ENCODE data around the gene CDK2AP2. TPM values are rescaled to one million over a fixed set of nuclear protein-coding genes. Genes with fewer than 3 reads are reported as not detected.

CDK2AP2 gene
- total and polyA plus RNA-seq, 2 of the 8 experiments (the other 6 are each of a cell fraction or from before 2014, with no cell fraction given): 49.6 to 65.1 TPM

- H3K9me3 ChIP-seq (ENCODE audit: insufficient read depth in 2 of 2, low read depth in 1 of 2, low read length in 1 of 2): no peaks in the 10 kb centered on the region
- DNase-seq (ENCODE audit: low read depth in 1 of 2, low spot score in 2 of 2): no peak
Observed at GRCh38 chr11:67470337-67471002, 37.5 kb downstream of the CDK2AP2 start.

More at GRCh38 chr11:67470337-67471002, 37.5 kb downstream of the CDK2AP2 start:
- Histone ChIP-seq H4K8ac (ENCODE audit: extremely low read depth, insufficient read depth, low read length) (no peak overlapping the region), H2AFZ (ENCODE audit: low read length) (no peak overlapping the region), H3K23ac (ENCODE audit: insufficient read length) (no peak overlapping the region), H3K4ac (replicated peaks; ENCODE audit: insufficient read length, low read depth, low read length) (no peak overlapping the region), H3K56ac (replicated peaks; ENCODE audit: insufficient read length, low read depth, low read length) (no peak overlapping the region), H3K4me2 (ENCODE audit: insufficient read depth in 1 of 2, low read depth in 2 of 2, low read length in 2 of 2) (no peak overlapping the region), H2BK20ac (ENCODE audit: low read length) (no peak overlapping the region), H3K23me2 (ENCODE audit: low read depth, low read length) (no peaks in the 10 kb centered on the region; the same call in 1 of the 2 replicates), H3K18ac (ENCODE audit: extremely low read depth, low read length) (no peak overlapping the region), H4K5ac (ENCODE audit: insufficient read length, low read depth, low read length) (no peak overlapping the region), H3K79me2 (ENCODE audit: control insufficient read depth in 1 of 2, insufficient read depth in 2 of 2, low read length in 2 of 2) (no peaks in the 10 kb centered on the region), H3K9ac (replicated peaks in 1 of 4; ENCODE audit: extremely low read depth in 1 of 4, low read depth in 3 of 4, low read length in 3 of 4) (no peak overlapping the region), H3K27ac (ENCODE audit: low read depth, low read length) (no peak overlapping the region), H2BK5ac (ENCODE audit: low read depth, low read length) (no peak overlapping the region), H3K4me3 (ENCODE audit: extremely low read depth in 1 of 4, insufficient read depth in 2 of 4, low read depth in 3 of 4, low read length in 4 of 4) (no peak overlapping the region), H4K91ac (replicated peaks; ENCODE audit: insufficient read length, low read length) (no peak overlapping the region), H2AK5ac (ENCODE audit: low read depth, low read length) (no peak overlapping the region), H2BK15ac (ENCODE audit: low read length) (no peak overlapping the region), H2BK12ac (ENCODE audit: low read depth, low read length) (0 out of 2 replicates have a peak overlapping the region, but pooled peaks have one; percentile 68), H2BK120ac (replicated peaks; ENCODE audit: low read depth, low read length) (no peak overlapping the region), H3K4me1 (replicated peaks in 1 of 4; ENCODE audit: control insufficient read depth in 3 of 4, insufficient read depth in 4 of 4, low read length in 3 of 4) (peaks cover 0 to 9% (median 3%) of the 10 kb centered on the region in 4 experiments; a peak in 5 of 7 replicates), H4K20me1 (replicated peaks in 1 of 2; ENCODE audit: control insufficient read depth in 1 of 2, insufficient read depth in 2 of 2, low read length in 2 of 2) (peaks cover 0 to 3% of the 10 kb centered on the region in 2 experiments), H3K14ac (ENCODE audit: insufficient read length) (no peak overlapping the region), H3K36me3 (ENCODE audit: control insufficient read depth in 2 of 4, insufficient read depth in 4 of 4, low read length in 3 of 4) (no peaks in the 10 kb centered on the region), H3K27me3 (replicated peaks in 1 of 4; ENCODE audit: control insufficient read depth in 3 of 4, extremely low read depth in 1 of 4, insufficient read depth in 3 of 4, low read length in 3 of 4) (no peaks in the 10 kb centered on the region), H3K79me1 (ENCODE audit: low read depth, low read length) (no peaks in the 10 kb centered on the region; the same call in 1 of the 2 replicates)
- POLR2A ChIA-PET (ENCODE audit: partially characterized antibody): interaction anchor here (0.9 to 4.6 kb wide), 9 partner anchors 9 to 69 kb away, joined by 3 to 36 read pairs (median 4); partner anchors contain the start of genes AIP, PPP1CA, PTPRCAP and RPS6KB2
- TF ChIP-seq YY1 (IDR thresholded peaks at IDR 0.05; ENCODE audit: low read depth, low read length) (no peak), EP300 (IDR thresholded peaks at IDR 0.05; ENCODE audit: borderline replicate concordance in 1 of 2, low read depth in 2 of 2, low read length in 2 of 2) (no peak), FOSL1 (IDR thresholded peaks at IDR 0.05; ENCODE audit: insufficient read depth, low read depth, low read length) (no peak), HDAC6 (IDR thresholded peaks at IDR 0.05; ENCODE audit: low read depth, low read length) (no peak), TEAD4 (IDR thresholded peaks at IDR 0.05; ENCODE audit: low read depth, low read length) (no peak), POLR2A (IDR thresholded peaks at IDR 0.05; ENCODE audit: control extremely low read depth in 1 of 2, low read depth in 2 of 2, low read length in 2 of 2) (no peak), POLR2AphosphoS5 (IDR thresholded peaks at IDR 0.05; ENCODE audit: low read depth, low read length) (no peak), CTBP2 (IDR thresholded peaks at IDR 0.05; ENCODE audit: borderline replicate concordance, insufficient read depth, insufficient read length, low read length) (no peak)
- CTCF ChIA-PET (ENCODE audit: partially characterized antibody): interaction anchor here (0.9 to 1.6 kb wide), 4 partner anchors 11 to 125 kb away, joined by 3 to 7 read pairs (median 4); partner anchors contain the start of gene PPP1CA
- FAIRE-seq: no peak
- 86% methylated on average over 8 of the region's 8 CpGs; no CpG with 5 or more reads in 1 of the 2 experiments for WGBS, 2 experiments (ENCODE audit: extremely low coverage in 1 of 2, insufficient coverage in 1 of 2, insufficient read length in 1 of 2, insufficient replicate concordance in 2 of 2, low coverage in 1 of 2, low lambda C conversion rate in 2 of 2, missing lambda C conversion rate in 1 of 2)
